GM12801 (cell line): ENCODE results near the gene RANBP3L.

Experiments used
- CTCF ChIP-seq: IDR thresholded peaks from one replicate; pipeline ENCODE4 v1.5.1; 2011; ENCODE audit warnings: control low read depth; ENCODE audit not compliant: insufficient read length; ENCODE audit errors: extremely low read depth

Gene RANBP3L

GRCh38 chr5:36205329-36205728 is 96.4 kb downstream of the RANBP3L start:
- no peak for TF ChIP-seq CTCF

GRCh38 chr5:36202521-36202961 is 99.2 kb downstream of the RANBP3L start:
- TF ChIP-seq CTCF: no peak

GRCh38 chr5:36200513-36200912 is 101.2 kb downstream of the RANBP3L start:
- no peak for TF ChIP-seq CTCF

- no peak for TF ChIP-seq CTCF
Measured at GRCh38 chr5:36199620-36200019, 102.1 kb downstream of the RANBP3L start.
